Fibroblast of upper back skin (primary cell): Measurements from ENCODE around the gene METAP2.

Experiments used
- DNase-seq: peaks from one replicate; pipeline ENCODE4 v3.0.0-alpha.2; 2013

METAP2 gene

DNA sequence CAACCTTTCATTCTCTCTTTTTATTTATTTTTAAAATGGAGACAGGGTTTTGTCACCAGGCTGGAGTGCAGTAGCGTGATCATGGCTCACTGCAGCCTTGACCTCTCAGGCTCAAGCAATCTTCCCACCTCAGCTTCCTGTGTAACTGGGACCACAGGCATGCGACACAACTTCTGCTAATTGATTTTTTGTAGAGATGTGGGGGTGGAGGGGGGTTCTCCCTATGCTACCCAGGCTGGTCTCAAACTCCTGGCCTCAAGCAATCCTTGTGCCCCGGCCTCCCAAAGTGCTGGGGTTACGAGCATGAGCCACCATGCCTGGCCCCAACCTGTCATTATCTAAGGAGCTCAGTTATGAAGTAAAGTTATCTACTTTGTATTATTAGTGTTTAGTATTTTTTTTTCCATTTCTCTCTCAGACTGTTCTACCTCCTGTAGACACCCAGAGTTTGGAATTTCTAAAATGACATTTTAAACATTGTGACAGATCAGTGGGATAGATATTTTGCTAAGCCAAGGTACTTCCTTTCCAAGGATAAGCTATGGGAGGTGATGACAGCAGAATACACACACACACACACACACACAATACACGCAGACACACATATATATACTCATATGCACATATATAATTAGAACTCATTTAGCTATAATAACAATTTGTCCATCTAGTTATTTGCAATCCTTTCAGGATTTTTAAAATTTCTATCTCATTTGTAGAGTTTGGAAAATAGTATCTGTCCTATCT is 79.4 kb downstream of the METAP2 start:
- DNase-seq, result no peak

DNA sequence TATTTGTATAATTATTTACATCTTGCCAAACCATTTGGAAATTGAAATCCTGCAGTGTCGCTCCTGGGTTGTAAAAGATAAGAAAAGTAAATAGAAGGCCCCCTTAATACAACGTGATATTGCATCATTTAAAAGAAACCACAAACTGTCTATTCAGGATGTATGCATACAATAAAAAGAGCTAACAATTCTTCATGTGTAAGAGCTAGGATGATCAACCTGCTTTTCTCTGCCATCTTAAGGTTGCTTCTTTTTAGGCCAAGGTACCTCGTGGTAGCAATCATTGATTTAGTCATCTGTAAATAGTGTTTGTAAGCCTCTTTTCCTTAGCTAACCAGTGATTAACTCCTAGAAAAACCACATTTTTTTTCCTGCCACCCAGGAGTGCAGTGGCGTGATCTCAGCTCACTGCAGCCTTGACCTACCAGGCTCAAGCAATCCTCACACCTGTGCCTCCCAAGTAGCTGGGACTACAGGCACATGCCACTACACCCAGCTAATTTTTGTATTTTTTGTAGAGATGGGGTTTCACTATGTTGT is 80.7 kb downstream of the METAP2 start:
- DNase-seq, result no peak

DNA sequence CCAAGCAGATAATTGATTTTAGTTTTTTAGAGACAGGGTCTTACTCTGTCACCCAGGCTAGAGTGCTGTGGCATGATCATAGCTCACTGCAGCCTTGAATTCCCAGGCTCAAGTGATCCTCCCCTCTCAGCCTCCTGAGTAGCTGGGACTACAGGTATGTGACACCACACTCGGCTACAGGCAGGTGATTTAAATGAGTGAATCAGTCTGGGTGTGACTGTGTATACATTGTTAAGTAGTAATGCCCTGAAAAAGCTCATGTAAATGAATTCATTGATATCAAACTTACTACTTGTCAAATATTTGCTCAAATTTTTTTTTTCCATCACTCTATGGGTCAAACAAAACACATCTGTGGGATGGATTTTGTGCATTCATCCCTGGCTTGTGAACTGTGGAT is 83.7 kb downstream of the METAP2 start:
- DNase-seq, result no peak
